Astrocyte (in vitro differentiated cells and primary cell): ENCODE measurements around the gene ERRFI1. TPM values are rescaled to one million over a fixed set of nuclear protein-coding genes. Genes with fewer than 3 reads are reported as not detected.
A peak's percentile ranks its signal among the peaks of the same experiment; 100 is the strongest.
"Not testable (repeated sequence)": the region's sequence is repeated elsewhere in the genome, so short reads cannot be mapped to it uniquely, and the experiment has no call there.

Source experiments
- DNase-seq: peaks from one replicate; pipeline ENCODE4 v3.0.0-alpha.2; 2010; ENCODE audit warnings: low read depth
- FAIRE-seq: peaks from 2 replicates; lab custom pipeline; 2011; peaks lifted over from hg19 to GRCh38; lab: Jason Lieb, UNC
- H2AFZ ChIP-seq: 2 replicates; pipeline ENCODE4 v1.6.0; 2012; ENCODE audit warnings: low read depth, low read length, inconsistent platforms
- H3K27ac ChIP-seq: 2 replicates; pipeline ENCODE4 v1.5.1; 2011; ENCODE audit warnings: low read depth, low read length, inconsistent platforms
- H3K27me3 ChIP-seq: 2 replicates; pipeline ENCODE4 v1.6.0; 2011; ENCODE audit warnings: low read length, inconsistent platforms; ENCODE audit not compliant: insufficient read depth
- H3K36me3 ChIP-seq: 2 replicates; pipeline ENCODE4 v1.5.1; 2011; ENCODE audit warnings: low read length, inconsistent platforms; ENCODE audit not compliant: insufficient read depth
- H3K4me1 ChIP-seq: 2 replicates; pipeline ENCODE4 v1.5.1; 2011; ENCODE audit warnings: low read length, inconsistent platforms; ENCODE audit not compliant: insufficient read depth
- H3K4me2 ChIP-seq: 2 replicates; pipeline ENCODE4 v1.6.0; 2012; ENCODE audit warnings: low read length, inconsistent platforms
- H3K4me3 ChIP-seq: 2 replicates; pipeline ENCODE4 v1.5.1; 2011; ENCODE audit warnings: low read depth, mild to moderate bottlenecking, low read length, inconsistent platforms; ENCODE audit not compliant: insufficient read depth
- H3K79me2 ChIP-seq: 2 replicates; pipeline ENCODE4 v1.6.0; 2012; ENCODE audit warnings: mild to moderate bottlenecking, low read length, inconsistent platforms; ENCODE audit not compliant: insufficient read depth
- H3K9ac ChIP-seq: 2 replicates; pipeline ENCODE4 v1.6.0; 2012; ENCODE audit warnings: mild to moderate bottlenecking, low read length, inconsistent platforms
- H3K9me3 ChIP-seq: 2 replicates; pipeline ENCODE4 v1.5.1; 2012; ENCODE audit warnings: low read depth, mild to moderate bottlenecking, low read length, inconsistent platforms; ENCODE audit not compliant: insufficient read depth
- H4K20me1 ChIP-seq: 2 replicates; pipeline ENCODE4 v1.6.0; 2012; ENCODE audit warnings: low read length, inconsistent platforms; ENCODE audit not compliant: insufficient read depth
- H3K27ac Mint-ChIP-seq: one replicate; pipeline ENCODE4 v1.8.0; 2021; ENCODE audit warnings: mild to moderate bottlenecking, mixed read lengths; ENCODE audit not compliant: unreplicated experiment
- H3K27me3 Mint-ChIP-seq: one replicate; pipeline ENCODE4 v1.8.0; 2021; ENCODE audit warnings: low read depth, mixed read lengths; ENCODE audit not compliant: unreplicated experiment
- H3K36me3 Mint-ChIP-seq: one replicate; pipeline ENCODE4 v1.8.0; 2021; ENCODE audit warnings: low read depth, mixed read lengths; ENCODE audit not compliant: unreplicated experiment
- H3K4me1 Mint-ChIP-seq: one replicate; pipeline ENCODE4 v1.8.0; 2021; ENCODE audit warnings: low read depth, mixed read lengths; ENCODE audit not compliant: unreplicated experiment
- H3K4me3 Mint-ChIP-seq: one replicate; pipeline ENCODE4 v1.8.0; 2021; ENCODE audit warnings: mild to moderate bottlenecking, moderate library complexity, mixed read lengths; ENCODE audit not compliant: unreplicated experiment
- H3K9me3 Mint-ChIP-seq: one replicate; pipeline ENCODE4 v1.8.0; 2021; ENCODE audit warnings: mild to moderate bottlenecking, mixed read lengths; ENCODE audit not compliant: unreplicated experiment
- EZH2 ChIP-seq: IDR thresholded peaks from 2 replicates; pipeline ENCODE4 v1.6.1; 2012; ENCODE audit warnings: mild to moderate bottlenecking, low read length, inconsistent platforms; ENCODE audit not compliant: insufficient read depth
- total RNA-seq: library from RNA; stranded (reverse); gene quantifications from 2 replicates; pipeline ENCODE4 v1.2.1, GENCODE V29; 2021
- TF ChIP-seq, protein P1 (sequence below): IDR thresholded peaks from 2 replicates; pipeline ENCODE4 v1.5.1; 2011; ENCODE audit warnings: low read depth, mild to moderate bottlenecking, inconsistent platforms, low read length, moderate library complexity; ENCODE audit not compliant: insufficient read depth

The ERRFI1 gene
- total RNA-seq, 1 donor from 2014 or later, result 81.5 TPM

DNA sequence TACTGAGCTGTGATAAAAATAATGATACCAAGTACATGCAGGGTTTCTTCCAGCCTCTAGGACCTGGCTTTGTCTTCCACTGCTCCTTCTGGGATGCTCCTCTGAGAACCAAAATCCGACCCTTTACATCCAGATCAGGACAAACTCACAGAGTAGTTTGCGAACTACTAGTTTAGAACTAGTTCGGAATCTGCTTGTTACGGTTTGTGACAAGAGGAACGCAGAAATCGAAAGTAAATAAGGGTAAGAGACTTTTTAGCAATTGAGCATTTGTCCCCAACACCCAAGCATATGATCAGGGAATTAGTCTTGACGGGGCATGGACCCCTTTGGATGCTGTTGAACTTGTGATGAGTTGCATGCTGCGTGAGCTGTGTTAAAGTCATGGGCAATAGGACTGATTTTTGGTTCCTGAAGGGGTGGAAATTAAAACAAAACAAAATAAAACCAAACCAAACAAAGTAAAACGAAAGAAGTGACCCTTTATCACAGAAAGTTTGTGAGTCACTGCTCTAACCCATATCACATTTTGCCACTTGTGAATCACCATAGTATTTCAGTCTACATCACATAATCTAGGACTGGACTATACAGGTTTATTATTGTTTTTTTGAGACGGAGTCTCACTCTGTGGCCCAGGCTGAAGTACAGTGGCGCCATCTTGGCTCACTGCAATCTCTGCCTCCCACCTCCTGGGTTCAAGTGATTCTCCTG lies 35.7 kb upstream of the ERRFI1 start:
- FAIRE-seq (no peak), DNase-seq (peak; percentile 77)
- no peaks in the 10 kb centered on the region for H3K36me3 ChIP-seq
- no peaks in the 10 kb centered on the region for H3K27me3 Mint-ChIP-seq
- peak overlapping the region; percentile 93 for H3K27ac ChIP-seq
- H2AFZ ChIP-seq, result no peak overlapping the region
- H4K20me1 ChIP-seq, result no peaks in the 10 kb centered on the region
- peaks cover 17% of the 10 kb centered on the region for H3K4me1 Mint-ChIP-seq
- no peaks in the 10 kb centered on the region for H3K27me3 ChIP-seq
- H3K4me2 ChIP-seq, result peak overlapping the region; percentile 60
- TF ChIP-seq, protein P1, sequence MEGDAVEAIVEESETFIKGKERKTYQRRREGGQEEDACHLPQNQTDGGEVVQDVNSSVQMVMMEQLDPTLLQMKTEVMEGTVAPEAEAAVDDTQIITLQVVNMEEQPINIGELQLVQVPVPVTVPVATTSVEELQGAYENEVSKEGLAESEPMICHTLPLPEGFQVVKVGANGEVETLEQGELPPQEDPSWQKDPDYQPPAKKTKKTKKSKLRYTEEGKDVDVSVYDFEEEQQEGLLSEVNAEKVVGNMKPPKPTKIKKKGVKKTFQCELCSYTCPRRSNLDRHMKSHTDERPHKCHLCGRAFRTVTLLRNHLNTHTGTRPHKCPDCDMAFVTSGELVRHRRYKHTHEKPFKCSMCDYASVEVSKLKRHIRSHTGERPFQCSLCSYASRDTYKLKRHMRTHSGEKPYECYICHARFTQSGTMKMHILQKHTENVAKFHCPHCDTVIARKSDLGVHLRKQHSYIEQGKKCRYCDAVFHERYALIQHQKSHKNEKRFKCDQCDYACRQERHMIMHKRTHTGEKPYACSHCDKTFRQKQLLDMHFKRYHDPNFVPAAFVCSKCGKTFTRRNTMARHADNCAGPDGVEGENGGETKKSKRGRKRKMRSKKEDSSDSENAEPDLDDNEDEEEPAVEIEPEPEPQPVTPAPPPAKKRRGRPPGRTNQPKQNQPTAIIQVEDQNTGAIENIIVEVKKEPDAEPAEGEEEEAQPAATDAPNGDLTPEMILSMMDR, result no peak
- TF ChIP-seq EZH2, result no peak
- peak overlapping the region; percentile 87 for H3K27ac Mint-ChIP-seq
- H3K4me1 ChIP-seq, result peaks cover 25% of the 10 kb centered on the region
- H3K4me3 ChIP-seq, result peak overlapping the region; percentile 24
- H3K9ac ChIP-seq, result peak overlapping the region; percentile 67
- no peaks in the 10 kb centered on the region for H3K9me3 ChIP-seq
- no peaks in the 10 kb centered on the region for H3K79me2 ChIP-seq
- H3K4me3 Mint-ChIP-seq, result no peak overlapping the region
- H3K9me3 Mint-ChIP-seq, result peaks cover 2% of the 10 kb centered on the region
- H3K36me3 Mint-ChIP-seq, result peaks cover 4% of the 10 kb centered on the region

DNA sequence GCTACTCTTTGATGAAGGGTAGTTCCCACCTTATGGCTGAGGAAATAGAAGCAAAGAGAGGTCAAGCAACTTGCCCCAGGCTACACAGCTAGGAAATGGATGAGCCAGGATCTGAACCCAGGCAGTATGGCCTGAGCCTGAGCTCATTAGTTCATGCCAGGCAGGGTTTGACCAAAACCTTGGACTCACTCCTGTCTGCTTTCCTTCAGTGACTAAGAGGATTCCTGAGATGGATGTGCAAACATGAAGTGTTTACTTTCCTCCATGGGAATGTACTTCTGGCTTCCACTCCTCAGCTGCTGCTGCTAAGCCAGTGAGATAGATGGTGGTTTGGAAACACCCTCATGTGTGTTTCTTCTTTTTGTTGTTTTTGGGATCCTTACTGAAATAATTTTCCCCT lies 35.1 kb upstream of the ERRFI1 start:
- peak overlapping the region; percentile 60 for H3K4me2 ChIP-seq
- FAIRE-seq, result peak; percentile 13
- Mint-ChIP-seq H3K27me3 (no peaks in the 10 kb centered on the region), H3K36me3 (peaks cover 4% of the 10 kb centered on the region), H3K4me3 (no peak overlapping the region), H3K4me1 (peaks cover 18% of the 10 kb centered on the region), H3K27ac (peak overlapping the region; percentile 87), H3K9me3 (peaks cover 2% of the 10 kb centered on the region)
- no peaks in the 10 kb centered on the region for H3K27me3 ChIP-seq
- no peak overlapping the region for H2AFZ ChIP-seq
- H4K20me1 ChIP-seq, result no peaks in the 10 kb centered on the region
- H3K4me3 ChIP-seq, result peak overlapping the region; percentile 24
- H3K27ac ChIP-seq, result peak overlapping the region; percentile 93
- H3K36me3 ChIP-seq, result no peaks in the 10 kb centered on the region
- DNase-seq, result peak; percentile 98
- H3K9ac ChIP-seq, result peak overlapping the region; percentile 67
- TF ChIP-seq, protein P1, result no peak
- TF ChIP-seq EZH2, result no peak
- no peaks in the 10 kb centered on the region for H3K9me3 ChIP-seq
- H3K79me2 ChIP-seq, result no peaks in the 10 kb centered on the region
- H3K4me1 ChIP-seq, result peaks cover 25% of the 10 kb centered on the region

DNA sequence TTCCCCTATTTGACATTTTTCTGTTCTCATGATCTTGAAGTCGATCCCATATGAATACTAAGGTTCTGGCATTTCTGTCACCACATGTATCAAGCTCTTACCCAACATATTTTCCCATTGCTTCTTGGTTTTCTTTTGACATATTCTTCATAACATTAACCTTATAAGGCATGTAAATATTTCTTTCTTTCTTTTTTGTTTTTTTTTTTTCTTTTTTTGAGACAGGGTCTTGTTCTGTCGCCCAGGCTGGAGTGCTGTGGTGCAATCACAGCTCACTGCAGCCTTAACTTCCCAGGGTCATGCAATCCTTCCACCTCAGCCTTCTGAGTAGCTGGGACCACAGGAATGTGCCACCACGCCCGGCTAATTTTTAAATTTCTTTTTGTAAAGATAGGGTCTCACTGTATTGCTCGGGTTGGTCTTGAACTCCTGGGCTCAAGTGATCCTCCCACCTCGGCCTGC lies 33.1 kb upstream of the ERRFI1 start:
- H3K27ac ChIP-seq, result peak overlapping the region; percentile 49

DNA sequence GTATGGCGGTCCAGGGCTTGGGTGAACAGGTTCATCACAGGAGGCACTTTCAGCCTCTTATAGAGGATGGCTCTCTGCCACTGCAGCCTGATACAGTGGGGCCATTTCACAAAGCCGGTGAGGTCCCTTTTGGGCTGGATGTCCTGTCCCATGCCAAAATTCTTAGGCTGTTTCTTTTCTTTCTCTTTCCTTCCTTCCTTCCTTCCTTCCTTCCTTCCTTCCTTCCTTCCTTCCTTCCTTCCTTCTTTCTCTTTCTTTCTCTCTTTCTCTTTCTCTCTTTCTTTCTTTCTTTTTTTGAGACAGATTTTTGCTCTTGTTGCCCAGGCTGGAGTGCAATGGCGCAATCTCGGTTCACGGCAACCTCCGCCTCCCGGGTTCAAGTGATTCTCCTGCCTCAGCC lies 31.7 kb upstream of the ERRFI1 start:
- not testable (repeated sequence) for H4K20me1 ChIP-seq, H3K9me3 Mint-ChIP-seq, FAIRE-seq, H3K9me3 ChIP-seq, H3K9ac ChIP-seq, H3K36me3 ChIP-seq, H3K27ac ChIP-seq, H3K27ac Mint-ChIP-seq, H3K4me3 Mint-ChIP-seq, H2AFZ ChIP-seq, H3K4me3 ChIP-seq, H3K36me3 Mint-ChIP-seq, DNase-seq, H3K79me2 ChIP-seq, H3K27me3 Mint-ChIP-seq, H3K27me3 ChIP-seq, H3K4me2 ChIP-seq
- peaks cover 21% of the 10 kb centered on the region for H3K4me1 Mint-ChIP-seq
- peaks cover 28% of the 10 kb centered on the region for H3K4me1 ChIP-seq

More for the DNA sequence above, 33.1 kb upstream of the ERRFI1 start:
- FAIRE-seq, result no peak
- Histone ChIP-seq H3K4me2 (no peak overlapping the region), H3K9ac (no peak overlapping the region), H3K9me3 (no peaks in the 10 kb centered on the region), H3K27me3 (no peaks in the 10 kb centered on the region), H3K4me1 (peaks cover 28% of the 10 kb centered on the region), H4K20me1 (no peaks in the 10 kb centered on the region), H3K79me2 (no peaks in the 10 kb centered on the region), H3K36me3 (no peaks in the 10 kb centered on the region), H2AFZ (no peak overlapping the region), H3K4me3 (no peak overlapping the region)
- DNase-seq, result peak; percentile 83
- no peak overlapping the region for H3K4me3 Mint-ChIP-seq
- H3K27me3 Mint-ChIP-seq, result no peaks in the 10 kb centered on the region
- H3K9me3 Mint-ChIP-seq, result peaks cover 2% of the 10 kb centered on the region
- peak overlapping the region; percentile 66 for H3K27ac Mint-ChIP-seq
- TF ChIP-seq, protein P1, result no peak
- no peak for TF ChIP-seq EZH2
- H3K36me3 Mint-ChIP-seq, result no peaks in the 10 kb centered on the region
- H3K4me1 Mint-ChIP-seq, result peaks cover 21% of the 10 kb centered on the region
